ENCODE results near the gene MEIS1. TPM values are rescaled to one million over a fixed set of nuclear protein-coding genes. Genes with fewer than 3 reads are reported as not detected.

MEIS1 gene
- total RNA-seq, 1 donor from 2014 or later: not detected

DNA sequence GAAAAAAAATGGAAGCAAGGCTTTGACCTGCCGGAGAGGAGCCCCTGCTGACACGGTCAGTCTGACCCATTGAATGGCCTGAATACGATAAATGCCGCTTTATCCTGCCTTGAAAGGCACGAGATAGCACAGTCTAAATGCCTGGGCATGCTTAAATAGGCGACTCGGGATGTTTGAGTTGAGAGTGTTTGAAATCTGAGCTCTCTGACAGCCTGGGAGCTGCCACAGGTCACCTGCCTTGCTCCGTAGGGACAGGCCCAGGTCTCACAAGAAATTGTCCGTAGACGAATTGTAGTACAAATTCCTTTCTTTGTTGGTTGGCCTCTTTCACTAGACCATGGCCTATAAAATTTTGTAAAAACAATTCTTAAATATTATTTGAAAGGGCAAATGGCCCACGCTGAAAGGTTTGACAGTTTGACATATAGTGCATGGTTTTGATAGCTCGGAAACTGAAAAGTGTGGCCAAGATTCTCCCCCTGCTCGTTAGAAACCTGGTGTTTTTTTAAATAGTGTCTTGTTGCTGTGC lies 72.8 kb downstream of the MEIS1 start:
- ChIA-PET POLR2A (no interaction called here), CTCF (no interaction called here)
- Mint-ChIP-seq H3K27me3 (peaks cover 2% of the 10 kb centered on the region), H3K27ac (no peak overlapping the region), H3K36me3 (ENCODE audit: low read depth) (no peaks in the 10 kb centered on the region), H3K9me3 (no peaks in the 10 kb centered on the region), H3K4me1 (no peaks in the 10 kb centered on the region), H3K4me3 (no peak overlapping the region)
- TF ChIP-seq, protein P1, sequence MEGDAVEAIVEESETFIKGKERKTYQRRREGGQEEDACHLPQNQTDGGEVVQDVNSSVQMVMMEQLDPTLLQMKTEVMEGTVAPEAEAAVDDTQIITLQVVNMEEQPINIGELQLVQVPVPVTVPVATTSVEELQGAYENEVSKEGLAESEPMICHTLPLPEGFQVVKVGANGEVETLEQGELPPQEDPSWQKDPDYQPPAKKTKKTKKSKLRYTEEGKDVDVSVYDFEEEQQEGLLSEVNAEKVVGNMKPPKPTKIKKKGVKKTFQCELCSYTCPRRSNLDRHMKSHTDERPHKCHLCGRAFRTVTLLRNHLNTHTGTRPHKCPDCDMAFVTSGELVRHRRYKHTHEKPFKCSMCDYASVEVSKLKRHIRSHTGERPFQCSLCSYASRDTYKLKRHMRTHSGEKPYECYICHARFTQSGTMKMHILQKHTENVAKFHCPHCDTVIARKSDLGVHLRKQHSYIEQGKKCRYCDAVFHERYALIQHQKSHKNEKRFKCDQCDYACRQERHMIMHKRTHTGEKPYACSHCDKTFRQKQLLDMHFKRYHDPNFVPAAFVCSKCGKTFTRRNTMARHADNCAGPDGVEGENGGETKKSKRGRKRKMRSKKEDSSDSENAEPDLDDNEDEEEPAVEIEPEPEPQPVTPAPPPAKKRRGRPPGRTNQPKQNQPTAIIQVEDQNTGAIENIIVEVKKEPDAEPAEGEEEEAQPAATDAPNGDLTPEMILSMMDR (IDR thresholded peaks at IDR 0.05): no peak
- ATAC-seq (ENCODE audit: low read depth) (no peak), DNase-seq (no peak)
- intact Hi-C loops (cut with micrococcal nuclease): no loop called here

DNA sequence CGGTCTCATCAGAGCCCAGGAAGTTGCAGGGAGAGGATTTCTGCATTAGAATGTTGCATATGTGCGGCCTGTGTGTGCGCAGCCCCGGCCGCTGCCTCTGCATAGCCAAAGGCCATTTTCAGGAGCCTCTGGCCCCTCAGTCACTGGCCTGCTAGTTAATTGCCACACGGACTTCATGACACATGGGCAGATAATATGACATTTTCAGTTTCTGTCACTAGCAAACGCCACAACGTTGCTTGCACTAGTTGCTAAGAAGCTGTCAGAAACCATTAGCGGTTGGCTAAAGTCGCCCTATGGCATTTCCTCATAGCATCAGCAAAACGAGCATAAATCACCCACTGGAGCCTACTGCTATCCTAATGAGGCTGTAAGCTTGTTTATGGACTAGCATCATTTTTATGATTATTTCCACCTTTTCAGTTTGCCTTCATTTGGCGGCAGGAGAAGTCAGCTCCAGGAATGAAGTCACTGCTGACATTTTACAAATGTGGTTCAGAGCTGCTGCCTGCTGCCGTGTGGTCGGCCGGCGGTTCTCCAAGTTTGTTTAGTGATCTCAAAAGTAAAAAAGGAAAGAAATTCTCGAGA lies 73.7 kb downstream of the MEIS1 start:
- DNase-seq: no peak
- no peak for ATAC-seq (ENCODE audit: low read depth)
- TF ChIP-seq, protein P1 (IDR thresholded peaks at IDR 0.05): no peak
- ChIA-PET CTCF (no interaction called here), POLR2A (no interaction called here)
- intact Hi-C loops (cut with micrococcal nuclease): no loop called here
- Mint-ChIP-seq H3K36me3 (ENCODE audit: low read depth) (no peaks in the 10 kb centered on the region), H3K27ac (no peak overlapping the region), H3K9me3 (no peaks in the 10 kb centered on the region), H3K27me3 (peaks cover 2% of the 10 kb centered on the region), H3K4me1 (no peaks in the 10 kb centered on the region), H3K4me3 (no peak overlapping the region)

DNA sequence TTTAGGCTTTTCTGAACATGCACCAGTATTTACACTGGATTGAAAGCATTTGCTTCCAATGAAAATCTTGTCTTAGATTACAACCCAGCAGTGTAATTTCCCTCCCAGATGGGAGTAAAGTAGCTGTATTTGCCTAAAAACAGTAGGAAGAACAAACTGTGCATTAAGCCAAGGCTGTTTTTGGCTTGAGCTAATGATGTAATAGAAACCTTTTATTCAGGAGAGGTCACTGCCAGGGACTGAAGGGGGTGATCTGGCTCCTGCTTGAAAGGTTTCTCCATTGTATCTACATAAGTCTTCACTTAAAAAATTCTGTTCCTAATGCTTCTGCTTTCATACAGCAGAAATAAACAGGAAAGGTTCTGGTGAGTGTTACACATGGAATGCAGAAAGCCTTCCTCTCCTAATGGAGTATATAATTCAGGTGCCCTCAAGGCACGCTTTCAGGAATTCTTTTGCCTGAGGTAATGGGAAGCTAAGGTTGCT lies 74.4 kb downstream of the MEIS1 start:
- H3K4me1 Mint-ChIP-seq: no peaks in the 10 kb centered on the region
- H3K9me3 Mint-ChIP-seq: no peaks in the 10 kb centered on the region

DNA sequence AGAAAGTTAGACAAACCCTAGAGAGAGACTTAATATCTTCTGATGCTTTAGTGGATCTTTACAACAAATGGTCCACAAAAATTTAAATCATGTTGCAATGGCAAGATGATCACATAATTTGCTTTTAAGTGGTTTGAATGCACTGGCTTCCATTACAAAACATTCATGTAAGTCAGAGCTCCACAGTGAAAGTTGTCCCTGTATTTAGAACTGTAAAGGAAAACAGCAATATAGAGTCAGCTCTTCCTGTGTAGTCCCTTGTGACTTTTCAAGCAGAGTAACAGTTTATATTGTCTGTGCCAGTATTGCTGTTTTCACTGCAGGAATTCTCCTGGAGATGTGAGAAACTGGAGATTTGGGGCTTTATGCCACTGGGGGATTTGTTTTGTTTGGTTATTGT lies 77.7 kb downstream of the MEIS1 start:
- H3K9me3 Mint-ChIP-seq: no peaks in the 10 kb centered on the region
- H3K27me3 Mint-ChIP-seq: no peaks in the 10 kb centered on the region
- no peaks in the 10 kb centered on the region for H3K4me1 Mint-ChIP-seq
- TF ChIP-seq, protein P1 (IDR thresholded peaks at IDR 0.05): no peak
- intact Hi-C loops (cut with micrococcal nuclease): no loop called here
- ATAC-seq (ENCODE audit: low read depth): no peak
- ChIA-PET POLR2A (no interaction called here), CTCF (no interaction called here)
- no peaks in the 10 kb centered on the region for H3K36me3 Mint-ChIP-seq (ENCODE audit: low read depth)
- H3K4me3 Mint-ChIP-seq: no peak overlapping the region
- DNase-seq: no peak
- no peak overlapping the region for H3K27ac Mint-ChIP-seq

More for the DNA sequence above, 74.4 kb downstream of the MEIS1 start:
- H3K4me3 Mint-ChIP-seq: no peak overlapping the region
- no peaks in the 10 kb centered on the region for H3K36me3 Mint-ChIP-seq (ENCODE audit: low read depth)
- ChIA-PET CTCF (no interaction called here), POLR2A (no interaction called here)
- H3K27ac Mint-ChIP-seq: no peak overlapping the region
- ATAC-seq (ENCODE audit: low read depth) (no peak), DNase-seq (no peak)
- intact Hi-C loops (cut with micrococcal nuclease): no loop called here
- TF ChIP-seq, protein P1 (IDR thresholded peaks at IDR 0.05): no peak
- peaks cover 2% of the 10 kb centered on the region for H3K27me3 Mint-ChIP-seq

DNA sequence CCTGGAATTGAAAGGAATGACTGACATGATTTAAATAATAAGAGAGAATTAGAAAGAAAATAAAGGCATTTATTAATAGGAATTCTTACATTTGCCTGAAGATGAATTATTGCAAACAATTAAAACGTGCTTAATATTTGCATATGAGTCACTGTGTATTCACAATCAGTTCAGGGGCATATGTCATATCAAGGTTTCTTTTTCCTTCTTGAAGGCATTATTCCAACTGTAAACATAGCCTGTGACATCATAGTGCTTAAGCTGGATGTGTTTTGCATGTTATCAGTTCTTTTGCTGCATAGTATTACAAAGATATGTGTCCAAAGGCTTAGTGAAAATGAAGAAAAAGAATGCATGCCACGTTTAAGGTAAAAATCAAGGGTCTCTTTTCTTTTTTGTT lies 80.8 kb downstream of the MEIS1 start:
- Mint-ChIP-seq H3K4me1 (no peaks in the 10 kb centered on the region), H3K27me3 (no peaks in the 10 kb centered on the region), H3K36me3 (ENCODE audit: low read depth) (no peaks in the 10 kb centered on the region), H3K27ac (no peak overlapping the region), H3K9me3 (no peaks in the 10 kb centered on the region), H3K4me3 (no peak overlapping the region)
- ChIA-PET CTCF (no interaction called here), POLR2A (no interaction called here)
- TF ChIP-seq, protein P1 (IDR thresholded peaks at IDR 0.05): no peak
- DNase-seq (no peak), ATAC-seq (ENCODE audit: low read depth) (no peak)
- intact Hi-C loops (cut with micrococcal nuclease): no loop called here
